HG03460 (cell line): ENCODE results near the gene PRSS57.
"Not testable (repeated sequence)": the region's sequence is repeated elsewhere in the genome, so short reads cannot be mapped to it uniquely, and the experiment has no call there.

ENCODE experiments used
- ATAC-seq: cut with Tn5 transposase; IDR thresholded peaks from one replicate; pipeline ENCODE4 v1.9.1; 2021; ENCODE audit not compliant: unreplicated experiment

PRSS57 gene

GRCh38 chr19:695352-695949 lies at the start of gene PRSS57:
Gene PRSS57 (minus strand): TSS chr19:695452. CDS start chr19:695430, 22 bp downstream.
- no peak for ATAC-seq

- no peak for ATAC-seq
These were observed 48.0 kb upstream of the PRSS57 start for GRCh38 chr19:743168-743687.

GRCh38 chr19:742540-743075 lies 47.4 kb upstream of the PRSS57 start:
- ATAC-seq, result no peak

- ATAC-seq, result no peak
These were observed 46.4 kb upstream of the PRSS57 start for GRCh38 chr19:741506-742131.

GRCh38 chr19:740816-741505 lies 45.7 kb upstream of the PRSS57 start:
- not testable (repeated sequence) for ATAC-seq

- no peak for ATAC-seq
These were observed 44.9 kb upstream of the PRSS57 start for GRCh38 chr19:739998-740715.

- no peak for ATAC-seq
These were observed 43.4 kb upstream of the PRSS57 start for GRCh38 chr19:738509-739128.

- no peak for ATAC-seq
These were observed 42.4 kb upstream of the PRSS57 start for GRCh38 chr19:737591-738093.

GRCh38 chr19:736125-736524 lies 40.9 kb upstream of the PRSS57 start:
- ATAC-seq, result no peak

GRCh38 chr19:734716-735115 lies 39.5 kb upstream of the PRSS57 start:
- ATAC-seq, result no peak

- ATAC-seq, result no peak
These were observed 37.2 kb upstream of the PRSS57 start for GRCh38 chr19:732148-733069.

- ATAC-seq, result no peak
These were observed 35.7 kb upstream of the PRSS57 start for GRCh38 chr19:731000-731399.

- ATAC-seq, result no peak
These were observed 34.9 kb upstream of the PRSS57 start for GRCh38 chr19:729965-730668.

GRCh38 chr19:729564-729963 lies 34.3 kb upstream of the PRSS57 start:
- not testable (repeated sequence) for ATAC-seq

- no peak for ATAC-seq
These were observed 32.8 kb upstream of the PRSS57 start for GRCh38 chr19:728011-728410.

GRCh38 chr19:726993-727956 lies 32.0 kb upstream of the PRSS57 start:
- ATAC-seq, result no peak

- no peak for ATAC-seq
These were observed 30.3 kb upstream of the PRSS57 start for GRCh38 chr19:725461-726089.
